HepG2 (cell line): ENCODE measurements around the gene ZNF385B. TPM values are rescaled to one million over a fixed set of nuclear protein-coding genes. Genes with fewer than 3 reads are reported as not detected.
A peak's percentile ranks its signal among the peaks of the same experiment; 100 is the strongest.

ENCODE experiments used
- ATAD3A ChIP-seq: sonication (generic); formaldehyde crosslinking; IDR thresholded peaks from 2 replicates; pipeline ENCODE4 v1.4.0; 2020; ENCODE audit warnings: missing genetic modification reagents
- ATF5 ChIP-seq: sonication (generic); formaldehyde crosslinking; IDR thresholded peaks from 2 replicates; pipeline ENCODE4 v1.4.0; 2020; ENCODE audit warnings: mild to moderate bottlenecking, low read depth, missing genetic modification reagents
- CREBL2 ChIP-seq: sonication (generic); formaldehyde crosslinking; IDR thresholded peaks from 2 replicates; pipeline ENCODE4 v1.8.1; 2023; ENCODE audit warnings: missing genetic modification reagents, mild to moderate bottlenecking, borderline replicate concordance
- EHMT2 ChIP-seq: fragments of 200-600 bp; sonication (generic); IDR thresholded peaks from 2 replicates; pipeline ENCODE4 v1.7.0; 2017; ENCODE audit warnings: antibody characterized with exemption, low read depth, low read length, borderline replicate concordance
- ELF3 ChIP-seq: IDR thresholded peaks from 2 replicates; pipeline ENCODE4 v1.6.1; 2016; ENCODE audit warnings: missing genetic modification reagents, missing compliant biosample characterization
- ETV5 ChIP-seq: IDR thresholded peaks from 2 replicates; pipeline ENCODE4 v1.6.1; 2018; ENCODE audit warnings: missing biosample characterization, missing genetic modification reagents, inconsistent platforms, borderline replicate concordance
- ETV6 ChIP-seq: sonication (generic); formaldehyde crosslinking; conservative IDR thresholded peaks from 2 replicates; pipeline ENCODE4 v1.4.0; 2020; ENCODE audit warnings: missing genetic modification reagents
- HNF1B ChIP-seq: sonication (generic); formaldehyde crosslinking; IDR thresholded peaks from 2 replicates; pipeline ENCODE4 v1.5.1; 2020; ENCODE audit warnings: mild to moderate bottlenecking, moderate library complexity, missing genetic modification reagents
- JARID2 ChIP-seq: sonication (generic); formaldehyde crosslinking; IDR thresholded peaks from 2 replicates; pipeline ENCODE4 v1.8.1; 2023; ENCODE audit warnings: missing genetic modification reagents, inconsistent platforms; ENCODE audit not compliant: insufficient replicate concordance
- NCOR1 ChIP-seq: fragments of 200-600 bp; sonication (generic); IDR thresholded peaks from 2 replicates; pipeline ENCODE4 v1.7.0; 2017; ENCODE audit warnings: antibody characterized with exemption, low read length, borderline replicate concordance
- ONECUT2 ChIP-seq: sonication (generic); formaldehyde crosslinking; IDR thresholded peaks from 2 replicates; pipeline ENCODE4 v1.4.0; 2020; ENCODE audit warnings: missing genetic modification reagents
- PCBP2 ChIP-seq: fragments of 200-400 bp; formaldehyde crosslinking; optimal IDR thresholded peaks from 2 replicates; pipeline ENCODE3; 2018; ENCODE audit warnings: low read length, low read depth; ENCODE audit not compliant: poor library complexity, severe bottlenecking
- PHF21A ChIP-seq: sonication (generic); formaldehyde crosslinking; IDR thresholded peaks from 2 replicates; pipeline ENCODE4 v1.5.0; 2020; ENCODE audit warnings: mild to moderate bottlenecking, missing genetic modification reagents
- PPARG ChIP-seq: conservative IDR thresholded peaks from 2 replicates; pipeline ENCODE4 v1.6.1; 2016; ENCODE audit warnings: missing biosample characterization, missing genetic modification reagents
- SALL1 ChIP-seq: sonication (generic); formaldehyde crosslinking; IDR thresholded peaks from 2 replicates; pipeline ENCODE4 v1.8.0; 2022; ENCODE audit warnings: mild to moderate bottlenecking, missing genetic modification reagents
- SMARCE1 ChIP-seq: fragments of 450-650 bp; IDR thresholded peaks from 2 replicates; pipeline ENCODE4 v1.6.1; 2017; ENCODE audit warnings: borderline replicate concordance
- STAG1 ChIP-seq: sonication (generic); formaldehyde crosslinking; IDR thresholded peaks from 2 replicates; pipeline ENCODE4 v1.4.0; 2020; ENCODE audit warnings: missing genetic modification reagents
- TCF12 ChIP-seq, 2 experiments: fragments of 450-650 bp in 1 of 2; sonication (generic) in 1 of 2; formaldehyde crosslinking in 1 of 2; IDR thresholded peaks; 2 replicates each; pipeline versions ENCODE4 v1.6.1 to v1.8.0; 2017 to 2022; ENCODE audit warnings: antibody characterized with exemption in 1 of 2, mild to moderate bottlenecking in 1 of 2, missing genetic modification reagents in 1 of 2, moderate library complexity in 1 of 2
- ZBTB4 ChIP-seq: sonication (generic); formaldehyde crosslinking; IDR thresholded peaks from 2 replicates; pipeline ENCODE4 v1.4.0; 2020; ENCODE audit warnings: missing genetic modification reagents, mild to moderate bottlenecking, borderline replicate concordance
- ZBTB43 ChIP-seq: sonication (generic); formaldehyde crosslinking; conservative IDR thresholded peaks from 2 replicates; pipeline ENCODE4 v1.4.0; 2020; ENCODE audit warnings: missing genetic modification reagents
- ZMYM4 ChIP-seq: sonication (generic); formaldehyde crosslinking; IDR thresholded peaks from 2 replicates; pipeline ENCODE4 v1.8.1; 2023; ENCODE audit warnings: mild to moderate bottlenecking, missing genetic modification reagents
- ZNF24 ChIP-seq: fragments of 450-650 bp; IDR thresholded peaks from 2 replicates; pipeline ENCODE4 v1.6.1; 2017; ENCODE audit warnings: antibody characterized with exemption, mild to moderate bottlenecking
- ZNF44 ChIP-seq: sonication (generic); formaldehyde crosslinking; IDR thresholded peaks from 2 replicates; pipeline ENCODE4 v1.5.1; 2020; ENCODE audit warnings: mild to moderate bottlenecking, missing genetic modification reagents
- ZSCAN25 ChIP-seq: sonication (generic); formaldehyde crosslinking; IDR thresholded peaks from 2 replicates; pipeline ENCODE4 v1.8.0; 2022; ENCODE audit warnings: mild to moderate bottlenecking, missing genetic modification reagents
- polyA plus RNA-seq, 8 experiments: library from polyadenylated mRNA; depleted of rRNA in 3 of 8; stranded (reverse) in 7 of 8; unstranded in 1 of 8; fragments of >200 nt; fragmentation: Illumina TruSeq in 4 of 8; extraction: Trizol in 4 of 8; gene quantifications; 2 replicates each; pipeline versions ENCODE4 v1.2.1 to v1.2.3, GENCODE V29; 2011 to 2016; ENCODE audit warnings: low read depth in 4 of 8, missing spikeins in 1 of 8, mixed read lengths in 1 of 8; ENCODE audit not compliant: insufficient read depth in 1 of 8
- total RNA-seq, 5 experiments: library from RNA; depleted of rRNA; stranded (reverse); fragments of >200 nt; fragmentation: Illumina TruSeq; extraction: Trizol; gene quantifications; 2 replicates each; pipeline ENCODE4 v1.2.3, GENCODE V29; 2016; ENCODE audit warnings: low read depth in 1 of 5

The ZNF385B gene
- total and polyA plus RNA-seq, 2 of the 13 experiments (the other 11 are each of a cell fraction or from before 2014, with no cell fraction given) = 3.3 to 6.7 TPM

GRCh38 chr2:179543361-179543901, 318.0 kb downstream of the ZNF385B start (continued):
- TF ChIP-seq SALL1 (peak; percentile 100), ZBTB4 (no peak), PCBP2 (no peak), HNF1B (CRISPR knock-in tag) (peak; percentile 94), ZNF24 (no peak), STAG1 (CRISPR knock-in tag) (peak; percentile 35; the same call in 1 of the 2 replicates), NCOR1 (peak; percentile 96; the same call in 1 of the 2 replicates), ZNF44 (peak; percentile 60; the same call in 1 of the 2 replicates), CREBL2 (CRISPR knock-in tag) (no peak), ZMYM4 (CRISPR knock-in tag) (peak; percentile 98), TCF12 (IDR thresholded peaks at IDR 0.05) (no peak), TCF12 (CRISPR knock-in tag; IDR thresholded peaks at IDR 0.05) (peak; percentile 28; the same call in 1 of the 2 replicates), ELF3 (CRISPR knock-in tag) (peak; percentile 92), EHMT2 (peak; percentile 97; the same call in 1 of the 2 replicates), ATAD3A (CRISPR knock-in tag) (no peak), PHF21A (CRISPR knock-in tag) (peak; percentile 98), PPARG (CRISPR knock-in tag) (peak; percentile 93), SMARCE1 (0 out of 2 replicates have a peak, but pooled peaks have one; percentile 57), ZSCAN25 (peak; percentile 30; the same call in 1 of the 2 replicates), ZBTB43 (CRISPR knock-in tag) (peak; percentile 74), ONECUT2 (CRISPR knock-in tag) (peak; percentile 96), ETV5 (CRISPR knock-in tag) (peak; percentile 79; the same call in 1 of the 2 replicates), ETV6 (CRISPR knock-in tag) (no peak), JARID2 (CRISPR knock-in tag) (no peak), ATF5 (CRISPR knock-in tag) (peak; percentile 73; the same call in 1 of the 2 replicates)
